IPS-18a (cell line): ENCODE results near the gene COQ10B.
A peak's percentile ranks its signal among the peaks of the same experiment; 100 is the strongest.
"Not testable (repeated sequence)": the region's sequence is repeated elsewhere in the genome, so short reads cannot be mapped to it uniquely, and the experiment has no call there.

Experiments used
- H3K27ac ChIP-seq: one replicate; pipeline ENCODE4 v1.5.1; 2013; ENCODE audit warnings: low read length
- H3K27me3 ChIP-seq: one replicate; pipeline ENCODE4 v1.6.1; 2013; ENCODE audit warnings: mild to moderate bottlenecking, low read length; ENCODE audit not compliant: control insufficient read depth, insufficient read depth
- H3K36me3 ChIP-seq: one replicate; pipeline ENCODE4 v1.6.1; 2013; ENCODE audit warnings: low read depth, low read length; ENCODE audit not compliant: control insufficient read depth
- H3K4me1 ChIP-seq: one replicate; pipeline ENCODE4 v1.6.1; 2013; ENCODE audit warnings: low read depth, low read length; ENCODE audit not compliant: control insufficient read depth
- H3K4me3 ChIP-seq: one replicate; pipeline ENCODE4 v1.5.1; 2013; ENCODE audit warnings: low read length
- H3K9ac ChIP-seq: one replicate; pipeline ENCODE4 v1.6.1; 2013; ENCODE audit warnings: mild to moderate bottlenecking, low read length, moderate library complexity
- H3K9me3 ChIP-seq: one replicate; pipeline ENCODE4 v1.6.1; 2013; ENCODE audit warnings: low read depth, low read length; ENCODE audit not compliant: control insufficient read depth

Gene COQ10B

GRCh38 chr2:197453914-197454398 lies 604 bp downstream of the COQ10B start:
- no peaks in the 10 kb centered on the region for H3K36me3 ChIP-seq

GRCh38 chr2:197454923-197455322 lies 1.6 kb downstream of the COQ10B start:
- peak overlapping the region; percentile 92 for H3K4me3 ChIP-seq
- H3K36me3 ChIP-seq = no peaks in the 10 kb centered on the region
- no peaks in the 10 kb centered on the region for H3K27me3 ChIP-seq
- no peak overlapping the region for H3K27ac ChIP-seq
- peaks cover 9% of the 10 kb centered on the region for H3K4me1 ChIP-seq
- no peak overlapping the region for H3K9ac ChIP-seq
- no peaks in the 10 kb centered on the region for H3K9me3 ChIP-seq

More at GRCh38 chr2:197453914-197454398, 604 bp downstream of the COQ10B start:
- Histone ChIP-seq H3K4me3 (peak overlapping the region; percentile 92), H3K9me3 (no peaks in the 10 kb centered on the region), H3K4me1 (peaks cover 9% of the 10 kb centered on the region), H3K27me3 (no peaks in the 10 kb centered on the region), H3K27ac (peak overlapping the region; percentile 78), H3K9ac (peak overlapping the region; percentile 85)

- peaks cover 2% of the 10 kb centered on the region for H3K36me3 ChIP-seq
- peaks cover 9% of the 10 kb centered on the region for H3K4me1 ChIP-seq
- H3K9ac ChIP-seq = no peak overlapping the region
- no peak overlapping the region for H3K4me3 ChIP-seq
- no peak overlapping the region for H3K27ac ChIP-seq
- H3K27me3 ChIP-seq = no peaks in the 10 kb centered on the region
- no peaks in the 10 kb centered on the region for H3K9me3 ChIP-seq
Observed at GRCh38 chr2:197455428-197455827, 2.1 kb downstream of the COQ10B start.

GRCh38 chr2:197460649-197461048 lies 7.3 kb downstream of the COQ10B start:
- Histone ChIP-seq H3K27ac (no peak overlapping the region), H3K9ac (no peak overlapping the region), H3K27me3 (no peaks in the 10 kb centered on the region), H3K9me3 (no peaks in the 10 kb centered on the region), H3K4me1 (no peaks in the 10 kb centered on the region), H3K4me3 (no peak overlapping the region), H3K36me3 (peaks cover 13% of the 10 kb centered on the region)

- Histone ChIP-seq H3K27me3 (no peaks in the 10 kb centered on the region), H3K9me3 (no peaks in the 10 kb centered on the region), H3K9ac (no peak overlapping the region), H3K27ac (no peak overlapping the region), H3K4me3 (no peak overlapping the region), H3K36me3 (peaks cover 13% of the 10 kb centered on the region), H3K4me1 (no peaks in the 10 kb centered on the region)
Observed at GRCh38 chr2:197461057-197461456, 7.7 kb downstream of the COQ10B start.

GRCh38 chr2:197464175-197464574 lies 10.8 kb downstream of the COQ10B start:
- no peaks in the 10 kb centered on the region for H3K27me3 ChIP-seq
- H3K4me3 ChIP-seq = no peak overlapping the region
- no peak overlapping the region for H3K9ac ChIP-seq
- no peak overlapping the region for H3K27ac ChIP-seq
- no peaks in the 10 kb centered on the region for H3K9me3 ChIP-seq
- H3K4me1 ChIP-seq = no peaks in the 10 kb centered on the region
- H3K36me3 ChIP-seq = peaks cover 20% of the 10 kb centered on the region

GRCh38 chr2:197472166-197472565 lies 18.8 kb downstream of the COQ10B start:
- Histone ChIP-seq H3K9me3 (no peaks in the 10 kb centered on the region), H3K36me3 (peaks cover 29% of the 10 kb centered on the region), H3K27me3 (no peaks in the 10 kb centered on the region), H3K4me1 (no peaks in the 10 kb centered on the region), H3K4me3 (no peak overlapping the region), H3K27ac (no peak overlapping the region), H3K9ac (no peak overlapping the region)

- Histone ChIP-seq H3K27ac (no peak overlapping the region), H3K27me3 (no peaks in the 10 kb centered on the region), H3K36me3 (peaks cover 15% of the 10 kb centered on the region), H3K4me1 (no peaks in the 10 kb centered on the region), H3K4me3 (no peak overlapping the region), H3K9ac (no peak overlapping the region), H3K9me3 (no peaks in the 10 kb centered on the region)
Observed at GRCh38 chr2:197477797-197478196, 24.4 kb downstream of the COQ10B start.

GRCh38 chr2:197480165-197481036 lies 27.0 kb downstream of the COQ10B start:
- Histone ChIP-seq H3K36me3 (peaks cover under 1% of the 10 kb centered on the region), H3K4me1 (no peaks in the 10 kb centered on the region), H3K27me3 (no peaks in the 10 kb centered on the region), H3K9ac (no peak overlapping the region), H3K9me3 (no peaks in the 10 kb centered on the region), H3K27ac (no peak overlapping the region), H3K4me3 (no peak overlapping the region)

GRCh38 chr2:197484248-197484647 lies 30.9 kb downstream of the COQ10B start:
- not testable (repeated sequence) for H3K9ac ChIP-seq, H3K4me1 ChIP-seq, H3K27me3 ChIP-seq, H3K4me3 ChIP-seq, H3K27ac ChIP-seq, H3K9me3 ChIP-seq
- peaks cover 37% of the 10 kb centered on the region for H3K36me3 ChIP-seq

GRCh38 chr2:197486175-197486574 lies 32.8 kb downstream of the COQ10B start:
- H3K9ac ChIP-seq = no peak overlapping the region
- H3K9me3 ChIP-seq = no peaks in the 10 kb centered on the region
- peaks cover 56% of the 10 kb centered on the region for H3K36me3 ChIP-seq

GRCh38 chr2:197487385-197487784 lies 34.0 kb downstream of the COQ10B start:
- H3K4me1 ChIP-seq = no peaks in the 10 kb centered on the region
- H3K9me3 ChIP-seq = no peaks in the 10 kb centered on the region
- no peak overlapping the region for H3K9ac ChIP-seq
- no peak overlapping the region for H3K27ac ChIP-seq
- H3K36me3 ChIP-seq = peaks cover 68% of the 10 kb centered on the region
- no peaks in the 10 kb centered on the region for H3K27me3 ChIP-seq
- no peak overlapping the region for H3K4me3 ChIP-seq

More at GRCh38 chr2:197486175-197486574, 32.8 kb downstream of the COQ10B start:
- no peaks in the 10 kb centered on the region for H3K4me1 ChIP-seq
- no peaks in the 10 kb centered on the region for H3K27me3 ChIP-seq
- H3K27ac ChIP-seq = no peak overlapping the region
- no peak overlapping the region for H3K4me3 ChIP-seq
